Measurements from ENCODE around the gene RSPH3.

DNA sequence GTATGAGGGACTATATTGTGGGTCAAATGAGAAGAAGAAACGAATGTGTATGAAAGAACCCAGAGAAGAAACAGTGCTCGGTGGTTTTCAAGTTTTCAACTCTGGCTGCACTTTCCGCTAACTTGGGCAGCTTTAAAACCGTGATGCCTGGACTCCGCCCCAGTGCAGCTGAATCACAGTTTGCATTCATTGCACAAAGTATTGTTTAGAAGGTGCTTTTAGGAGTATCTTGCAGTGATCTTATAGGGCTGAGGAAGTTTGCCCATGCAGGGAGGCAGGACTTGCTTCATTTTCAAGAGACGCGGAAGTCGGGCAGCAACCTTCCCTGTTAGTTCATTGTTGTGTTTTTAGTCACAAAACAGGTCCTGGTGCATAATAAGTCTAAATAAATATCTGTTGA lies 52.7 kb downstream of the RSPH3 start:
- no peak for TF ChIP-seq CTCF (IDR thresholded peaks at IDR 0.05)
- no peak for TF ChIP-seq NFIC (IDR thresholded peaks at IDR 0.05; ENCODE audit: borderline replicate concordance)
- TF ChIP-seq, protein P1, sequence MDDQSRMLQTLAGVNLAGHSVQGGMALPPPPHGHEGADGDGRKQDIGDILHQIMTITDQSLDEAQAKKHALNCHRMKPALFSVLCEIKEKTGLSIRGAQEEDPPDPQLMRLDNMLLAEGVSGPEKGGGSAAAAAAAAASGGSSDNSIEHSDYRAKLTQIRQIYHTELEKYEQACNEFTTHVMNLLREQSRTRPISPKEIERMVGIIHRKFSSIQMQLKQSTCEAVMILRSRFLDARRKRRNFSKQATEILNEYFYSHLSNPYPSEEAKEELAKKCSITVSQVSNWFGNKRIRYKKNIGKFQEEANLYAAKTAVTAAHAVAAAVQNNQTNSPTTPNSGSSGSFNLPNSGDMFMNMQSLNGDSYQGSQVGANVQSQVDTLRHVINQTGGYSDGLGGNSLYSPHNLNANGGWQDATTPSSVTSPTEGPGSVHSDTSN (IDR thresholded peaks at IDR 0.05): no peak
- no peak for TF ChIP-seq ZBTB33 (IDR thresholded peaks at IDR 0.05; ENCODE audit: borderline replicate concordance, low read depth)
- TF ChIP-seq POLR2AphosphoS5 (IDR thresholded peaks at IDR 0.05; ENCODE audit: low read depth, low read length): no peak
- TF ChIP-seq MXI1 (IDR thresholded peaks at IDR 0.05; ENCODE audit: low read depth, low read length): no peak
- TF ChIP-seq YY1 (IDR thresholded peaks at IDR 0.05; ENCODE audit: low read depth): no peak
- TF ChIP-seq EZH2phosphoT487 (IDR thresholded peaks at IDR 0.05; ENCODE audit: borderline replicate concordance, low read depth): no peak

All from SK-N-SH (cell line).